Measurements from ENCODE around the gene TBL1Y. TPM values are rescaled to one million over a fixed set of nuclear protein-coding genes. Genes with fewer than 3 reads are reported as not detected.

Gene TBL1Y
- not detected for total RNA-seq (2021; ENCODE audit: unreplicated experiment)
- polyA plus RNA-seq (2012), result not detected in 2 replicates
- percentile 3 among the genes with signal in this experiment for Bru-seq, nascent RNA
- percentile 3 among the genes with signal in this experiment for BruChase-seq, experiment 1, labeled RNA remaining after a 6-hour chase
- percentile 1 among the genes with signal in this experiment for BruChase-seq, experiment 2, labeled RNA remaining after a 2-hour chase
- long read RNA-seq, result 0 reads

DNA sequence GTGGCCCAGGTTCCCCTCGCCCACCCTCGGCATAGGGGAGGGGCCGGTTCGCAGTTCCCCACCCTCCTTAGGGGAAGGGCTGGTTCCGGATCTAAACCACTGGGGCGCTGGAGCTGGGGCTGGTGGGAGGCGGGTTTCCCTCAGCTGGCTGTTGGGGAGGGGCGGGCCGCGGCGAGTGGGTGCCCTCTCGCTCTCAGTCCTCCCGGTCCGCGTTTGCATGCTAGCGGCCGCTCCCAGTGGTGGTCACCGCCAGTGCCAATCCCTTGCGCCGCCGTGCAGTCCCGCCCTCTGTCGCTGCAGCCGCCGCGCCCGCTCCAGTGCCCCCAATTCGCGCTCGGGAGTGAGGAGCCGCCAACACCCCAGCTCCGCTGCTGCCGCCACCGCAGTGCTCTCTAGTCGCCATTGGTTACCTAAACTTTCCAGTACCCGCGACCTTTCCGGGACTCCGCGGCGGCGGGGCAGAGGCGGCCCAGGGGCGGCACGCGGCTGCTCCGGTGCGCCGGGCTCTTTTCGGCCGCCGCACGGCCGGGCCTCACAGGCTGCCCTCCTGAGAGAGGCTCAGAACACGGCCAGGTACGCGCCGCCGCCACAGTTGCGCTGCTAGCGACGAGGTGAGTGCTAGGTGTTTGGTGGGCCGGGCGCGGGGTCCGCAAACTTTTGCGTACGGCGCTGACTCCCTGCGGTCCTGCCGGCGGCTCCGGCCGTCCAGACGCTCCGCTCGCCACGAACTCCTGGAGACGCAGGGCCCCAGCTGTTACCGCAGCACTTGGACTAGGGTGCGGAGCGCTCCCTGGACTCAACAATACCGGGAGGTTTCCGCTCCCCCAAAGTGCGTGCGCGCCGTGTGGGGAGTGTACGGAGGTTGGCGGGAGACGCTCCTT, at the start of gene TBL1Y:
Gene TBL1Y (plus strand): TSS at position 326 of the 881 bp plus-strand sequence. CDS start 114,388 bp downstream, outside the sequence.
- no peak within 1 kb of the TSS for H3K9ac ChIP-seq (ENCODE audit: low read length)
- H3K27me3 ChIP-seq (ENCODE audit: insufficient read depth, low read length), result no peaks in the 10 kb centered on the region
- RAD21 ChIA-PET (ENCODE audit: low non-redundant PET in 1 of 2, low total read pairs in 2 of 2, uncharacterized antibody in 2 of 2, unreplicated experiment in 2 of 2), result no interaction called here
- H2AFZ ChIP-seq (ENCODE audit: low read depth, low read length, poor library complexity, severe bottlenecking), result no peak within 1 kb of the TSS
- no peak for TF ChIP-seq JUND (IDR thresholded peaks at IDR 0.05)
- no peak for TF ChIP-seq CTCF (IDR thresholded peaks at IDR 0.05 in 2 of 3, conservative IDR thresholded peaks at IDR 0.05 in 1 of 3; ENCODE audit: borderline replicate concordance in 1 of 3, insufficient read depth in 1 of 3, low read depth in 2 of 3, low read length in 2 of 3)
- no peak for TF ChIP-seq POLR2A (IDR thresholded peaks at IDR 0.05; ENCODE audit: borderline replicate concordance, extremely low read depth, insufficient read depth, insufficient read length)
- no peak for TF ChIP-seq POLR2AphosphoS5 (IDR thresholded peaks at IDR 0.05; ENCODE audit: low read depth, low read length)
- no peak for TF ChIP-seq EGR1 (IDR thresholded peaks at IDR 0.05; ENCODE audit: low read depth)
- no peak for TF ChIP-seq ATF3 (IDR thresholded peaks at IDR 0.05)
- TF ChIP-seq CBX3 (IDR thresholded peaks at IDR 0.05; ENCODE audit: low read depth), result no peak
- no peak for TF ChIP-seq ZFX (IDR thresholded peaks at IDR 0.05)
- TF ChIP-seq, protein P1, sequence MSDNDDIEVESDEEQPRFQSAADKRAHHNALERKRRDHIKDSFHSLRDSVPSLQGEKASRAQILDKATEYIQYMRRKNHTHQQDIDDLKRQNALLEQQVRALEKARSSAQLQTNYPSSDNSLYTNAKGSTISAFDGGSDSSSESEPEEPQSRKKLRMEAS (IDR thresholded peaks at IDR 0.05), result no peak
- TF ChIP-seq SRF (IDR thresholded peaks at IDR 0.05; ENCODE audit: low read depth), result no peak
- no peak for TF ChIP-seq ELF1 (IDR thresholded peaks at IDR 0.05; ENCODE audit: borderline replicate concordance, low read depth)
- no peak for TF ChIP-seq YY1 (IDR thresholded peaks at IDR 0.05; ENCODE audit: extremely low read depth, insufficient replicate concordance, low read depth, low read length)
- TF ChIP-seq SIN3A (IDR thresholded peaks at IDR 0.05; ENCODE audit: low read depth), result no peak
- TF ChIP-seq ZNF274 (IDR thresholded peaks at IDR 0.05; ENCODE audit: low read depth, low read length), result no peak
- POLR2A ChIA-PET, result no interaction called here
- no peaks in the 10 kb centered on the region for H3K79me2 ChIP-seq (ENCODE audit: insufficient read depth, low read length)
- intact Hi-C loops (cut with micrococcal nuclease), result no loop called here
- no peak within 1 kb of the TSS for H3K4me3 ChIP-seq (replicated peaks in 1 of 2; ENCODE audit: low read depth in 1 of 2, low read length in 2 of 2)
- no peak within 1 kb of the TSS for H3K4me2 ChIP-seq (ENCODE audit: low read length)
- no TSS peak for BruUV-seq (replicated peaks)
- H3K36me3 ChIP-seq (ENCODE audit: control insufficient read depth in 1 of 2, insufficient read depth in 2 of 2, low read length in 2 of 2), result no peaks in the 10 kb centered on the region
- no peaks in the 10 kb centered on the region for H4K20me1 ChIP-seq (ENCODE audit: insufficient read depth)
- no peaks in the 10 kb centered on the region for H3K9me3 ChIP-seq (ENCODE audit: control insufficient read depth in 1 of 2, insufficient read depth in 1 of 2, low read depth in 1 of 2, low read length in 2 of 2)
- CTCF ChIA-PET, result no interaction called here
- DNase-seq (ENCODE audit: low read depth, low spot score), result no peak
- no peak for ATAC-seq
- H3K9me2 ChIP-seq (ENCODE audit: insufficient read depth), result no peaks in the 10 kb centered on the region
- no peaks in the 10 kb centered on the region for H3K4me1 ChIP-seq (ENCODE audit: control insufficient read depth in 1 of 2, insufficient read depth in 2 of 2, low read length in 2 of 2)
- no peak within 1 kb of the TSS for H3K27ac ChIP-seq (ENCODE audit: low read depth, low read length)
